SK-N-SH treated with all-trans-retinoic acid at 6 μM for 48 hours (cell line): ENCODE data around the gene ZNF614.

Source experiments
- ARNTL ChIP-seq: fragments of 450-650 bp; formaldehyde crosslinking; IDR thresholded peaks from 2 replicates; pipeline ENCODE4 v1.5.0; 2020; ENCODE audit warnings: low read depth, mild to moderate bottlenecking, moderate library complexity, borderline replicate concordance
- CSDC2 ChIP-seq: fragments of 250-450 bp; sonication (Bioruptor Pico); IDR thresholded peaks from 2 replicates; pipeline ENCODE4 v1.5.0; 2020; ENCODE audit warnings: mild to moderate bottlenecking, moderate library complexity
- CSRNP3 ChIP-seq: fragments of 250-450 bp; sonication (Bioruptor Pico); IDR thresholded peaks from 2 replicates; pipeline ENCODE4 v1.5.1; 2021; ENCODE audit warnings: mild to moderate bottlenecking, moderate library complexity
- GLIS3 ChIP-seq: fragments of 250-450 bp; sonication (Bioruptor Pico); IDR thresholded peaks from 2 replicates; pipeline ENCODE4 v1.5.0; 2020; ENCODE audit warnings: mild to moderate bottlenecking, moderate library complexity
- RARB ChIP-seq: fragments of 250-450 bp; sonication (Bioruptor Pico); IDR thresholded peaks from 2 replicates; pipeline ENCODE4 v1.8.0; 2021; ENCODE audit warnings: mild to moderate bottlenecking, moderate library complexity
- SNAI2 ChIP-seq: fragments of 250-450 bp; sonication (Bioruptor Pico); IDR thresholded peaks from 2 replicates; pipeline ENCODE4 v1.5.0; 2020; ENCODE audit warnings: mild to moderate bottlenecking, moderate library complexity
- TOX ChIP-seq: fragments of 250-450 bp; sonication (Bioruptor Pico); IDR thresholded peaks from 2 replicates; pipeline ENCODE4 v1.8.0; 2021; ENCODE audit warnings: mild to moderate bottlenecking, moderate library complexity, borderline replicate concordance
- TSHZ2 ChIP-seq: fragments of 250-450 bp; sonication (Bioruptor Pico); IDR thresholded peaks from 2 replicates; pipeline ENCODE4 v1.5.0; 2020; ENCODE audit warnings: mild to moderate bottlenecking, moderate library complexity
- ZC3H10 ChIP-seq: fragments of 250-450 bp; sonication (Bioruptor Pico); IDR thresholded peaks from 2 replicates; pipeline ENCODE4 v1.5.1; 2021; ENCODE audit warnings: mild to moderate bottlenecking, moderate library complexity
- ZFP3 ChIP-seq: fragments of 250-450 bp; sonication (Bioruptor Pico); IDR thresholded peaks from 2 replicates; pipeline ENCODE4 v1.5.0; 2020; ENCODE audit warnings: mild to moderate bottlenecking, moderate library complexity
- ZFP30 ChIP-seq: fragments of 450-650 bp; formaldehyde crosslinking; IDR thresholded peaks from 2 replicates; pipeline ENCODE4 v1.5.0; 2022; ENCODE audit warnings: mild to moderate bottlenecking, moderate library complexity
- ZNF70 ChIP-seq: fragments of 450-650 bp; formaldehyde crosslinking; IDR thresholded peaks from 2 replicates; pipeline ENCODE4 v1.5.0; 2020; ENCODE audit warnings: mild to moderate bottlenecking, moderate library complexity
- ZNF8 ChIP-seq: fragments of 450-650 bp; formaldehyde crosslinking; IDR thresholded peaks from 2 replicates; pipeline ENCODE4 v1.5.0; 2020; ENCODE audit warnings: mild to moderate bottlenecking, moderate library complexity
- TF ChIP-seq, protein P1 (sequence below): fragments of 250-450 bp; sonication (Bioruptor Pico); IDR thresholded peaks from 2 replicates; pipeline ENCODE4 v1.8.0; 2020; ENCODE audit warnings: mild to moderate bottlenecking, moderate library complexity, borderline replicate concordance

DNA sequence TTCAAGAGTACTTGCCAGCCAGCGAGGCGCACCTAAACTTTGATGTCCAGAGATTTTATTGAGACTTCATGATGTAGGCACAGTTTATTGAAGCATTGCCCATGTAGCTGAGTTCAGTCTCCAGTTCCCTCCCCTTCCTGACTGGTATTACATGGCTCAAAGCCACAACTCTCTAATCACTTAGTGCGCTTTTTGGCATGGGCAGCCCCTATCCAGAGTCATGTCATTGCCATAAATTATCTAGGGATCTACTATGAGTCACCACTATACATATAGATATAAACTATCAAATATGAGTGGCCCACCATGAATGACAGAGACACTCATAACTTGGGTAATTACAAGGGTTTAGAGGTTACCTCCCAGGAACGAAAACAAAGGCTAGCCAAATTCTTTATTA is 7.7 kb downstream of the ZNF614 start:
- no peak for TF ChIP-seq CSDC2
- TF ChIP-seq ZNF70 (CRISPR knock-in tag): no peak
- TF ChIP-seq ARNTL (CRISPR knock-in tag): no peak
- TF ChIP-seq, protein P1, sequence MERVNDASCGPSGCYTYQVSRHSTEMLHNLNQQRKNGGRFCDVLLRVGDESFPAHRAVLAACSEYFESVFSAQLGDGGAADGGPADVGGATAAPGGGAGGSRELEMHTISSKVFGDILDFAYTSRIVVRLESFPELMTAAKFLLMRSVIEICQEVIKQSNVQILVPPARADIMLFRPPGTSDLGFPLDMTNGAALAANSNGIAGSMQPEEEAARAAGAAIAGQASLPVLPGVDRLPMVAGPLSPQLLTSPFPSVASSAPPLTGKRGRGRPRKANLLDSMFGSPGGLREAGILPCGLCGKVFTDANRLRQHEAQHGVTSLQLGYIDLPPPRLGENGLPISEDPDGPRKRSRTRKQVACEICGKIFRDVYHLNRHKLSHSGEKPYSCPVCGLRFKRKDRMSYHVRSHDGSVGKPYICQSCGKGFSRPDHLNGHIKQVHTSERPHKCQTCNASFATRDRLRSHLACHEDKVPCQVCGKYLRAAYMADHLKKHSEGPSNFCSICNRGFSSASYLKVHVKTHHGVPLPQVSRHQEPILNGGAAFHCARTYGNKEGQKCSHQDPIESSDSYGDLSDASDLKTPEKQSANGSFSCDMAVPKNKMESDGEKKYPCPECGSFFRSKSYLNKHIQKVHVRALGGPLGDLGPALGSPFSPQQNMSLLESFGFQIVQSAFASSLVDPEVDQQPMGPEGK (CRISPR knock-in tag): no peak
- no peak for TF ChIP-seq TSHZ2 (CRISPR knock-in tag)
- no peak for TF ChIP-seq ZC3H10 (CRISPR knock-in tag)
- no peak for TF ChIP-seq CSRNP3 (CRISPR knock-in tag)
- TF ChIP-seq ZFP30 (CRISPR knock-in tag): no peak
- no peak for TF ChIP-seq GLIS3 (CRISPR knock-in tag)
- no peak for TF ChIP-seq TOX (CRISPR knock-in tag)
- TF ChIP-seq ZFP3 (CRISPR knock-in tag): no peak
- no peak for TF ChIP-seq ZNF8
- no peak for TF ChIP-seq SNAI2 (CRISPR knock-in tag)
- TF ChIP-seq RARB: no peak
